Measurements from ENCODE around the gene ARSD. TPM values are rescaled to one million over a fixed set of nuclear protein-coding genes. Genes with fewer than 3 reads are reported as not detected.

ARSD gene
- total RNA-seq, 4 donors from 2014 or later, result 8.9 to 17.3 (median 15.7) TPM

DNA sequence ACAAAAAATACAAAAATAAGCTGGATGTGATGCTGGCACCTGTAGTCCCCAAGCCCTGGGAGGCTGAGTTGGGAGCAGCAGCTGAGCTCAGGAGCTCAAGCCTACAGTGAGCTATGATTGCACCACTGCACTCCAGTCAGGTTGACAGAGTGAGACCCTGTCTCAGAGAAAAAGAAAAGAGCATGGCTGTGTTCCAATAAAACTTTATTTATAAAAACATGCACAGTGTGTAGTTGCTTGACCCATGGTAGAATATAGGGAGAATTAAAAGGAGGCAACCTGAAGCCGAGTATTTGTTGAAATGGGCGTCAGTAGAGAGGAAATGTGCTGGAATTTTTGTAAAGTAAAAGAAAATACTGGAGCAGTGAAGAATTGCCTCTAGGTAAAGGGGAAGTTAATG, 73.4 kb downstream of the ARSD start:
- TF ChIP-seq POLR2A (IDR thresholded peaks at IDR 0.05), result no peak
- TF ChIP-seq, protein P1, sequence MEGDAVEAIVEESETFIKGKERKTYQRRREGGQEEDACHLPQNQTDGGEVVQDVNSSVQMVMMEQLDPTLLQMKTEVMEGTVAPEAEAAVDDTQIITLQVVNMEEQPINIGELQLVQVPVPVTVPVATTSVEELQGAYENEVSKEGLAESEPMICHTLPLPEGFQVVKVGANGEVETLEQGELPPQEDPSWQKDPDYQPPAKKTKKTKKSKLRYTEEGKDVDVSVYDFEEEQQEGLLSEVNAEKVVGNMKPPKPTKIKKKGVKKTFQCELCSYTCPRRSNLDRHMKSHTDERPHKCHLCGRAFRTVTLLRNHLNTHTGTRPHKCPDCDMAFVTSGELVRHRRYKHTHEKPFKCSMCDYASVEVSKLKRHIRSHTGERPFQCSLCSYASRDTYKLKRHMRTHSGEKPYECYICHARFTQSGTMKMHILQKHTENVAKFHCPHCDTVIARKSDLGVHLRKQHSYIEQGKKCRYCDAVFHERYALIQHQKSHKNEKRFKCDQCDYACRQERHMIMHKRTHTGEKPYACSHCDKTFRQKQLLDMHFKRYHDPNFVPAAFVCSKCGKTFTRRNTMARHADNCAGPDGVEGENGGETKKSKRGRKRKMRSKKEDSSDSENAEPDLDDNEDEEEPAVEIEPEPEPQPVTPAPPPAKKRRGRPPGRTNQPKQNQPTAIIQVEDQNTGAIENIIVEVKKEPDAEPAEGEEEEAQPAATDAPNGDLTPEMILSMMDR (IDR thresholded peaks at IDR 0.05), result no peak
- WGBS, 2 donors, result 91 to 93% methylated on average over 2 of the region's 2 CpGs
- intact Hi-C loops (cut with DNase I; ENCODE audit: low total_unique reads), result no loop called here
- no peak overlapping the region for H3K4me3 ChIP-seq (ENCODE audit: low read depth, poor library complexity, severe bottlenecking)
- no peak for DNase-seq (ENCODE audit: low spot score in 2 of 2)

DNA sequence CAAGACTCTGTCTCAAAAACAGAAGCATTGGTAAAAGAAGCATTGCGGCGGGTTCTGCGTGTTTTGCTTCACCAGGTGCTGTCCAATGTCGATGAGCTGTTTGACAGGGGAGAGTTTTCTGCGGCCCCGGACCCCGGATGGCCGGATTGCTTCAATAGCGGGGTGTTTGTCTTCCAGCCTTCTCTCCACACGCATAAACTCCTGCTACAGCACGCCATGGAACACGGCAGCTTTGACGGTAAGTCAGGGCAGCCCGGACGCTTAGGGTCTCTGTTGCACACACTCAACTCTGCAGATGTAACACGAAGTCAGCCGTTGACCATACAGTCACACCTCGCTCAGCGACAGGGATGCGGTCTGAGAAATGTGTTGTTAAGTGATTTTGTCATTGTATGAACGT, 74.2 kb downstream of the ARSD start:
- no peak for DNase-seq (ENCODE audit: low spot score in 2 of 2)
- TF ChIP-seq POLR2A (IDR thresholded peaks at IDR 0.05), result no peak
- intact Hi-C loops (cut with DNase I; ENCODE audit: low total_unique reads), result no loop called here
- H3K4me3 ChIP-seq (ENCODE audit: low read depth, poor library complexity, severe bottlenecking), result no peak overlapping the region
- WGBS, 2 donors, result 94 to 97% methylated on average over 21 of the region's 21 CpGs

Other genes starting within 250 kb of the ARSD start
- 100 to 1,000 TPM; 168 to 384 (median 194) TPM for gene CD99, start 238.0 kb downstream of the ARSD start, total RNA-seq
- 100 to 1,000 TPM in 1 of 4 donors, 10 to 100 TPM in 3; 40.7 to 113 (median 67.6) TPM for gene XG, start 177.3 kb downstream of the ARSD start, total RNA-seq
- 1 to 10 TPM; 1.5 to 7.7 (median 5.1) TPM for gene GYG2, start 100.4 kb downstream of the ARSD start, total RNA-seq
- gene ARSH, start 77.2 kb upstream of the ARSD start, total RNA-seq, result under 1 TPM in 1 of 4 donors, not detected in 3; 0.39 TPM
- gene ARSF, start 112.1 kb upstream of the ARSD start, total RNA-seq, result 10 to 100 TPM in 1 of 4 donors, 1 to 10 TPM in 3; 1.4 to 11.4 (median 6.4) TPM

All from lower leg skin (tissue), 4 donors.